ENCODE measurements around the gene RAP1A. TPM values are rescaled to one million over a fixed set of nuclear protein-coding genes. Genes with fewer than 3 reads are reported as not detected.

The RAP1A gene
- total and polyA plus RNA-seq, 2 experiments from 2014 or later = 37.6 to 40.0 TPM

DNA sequence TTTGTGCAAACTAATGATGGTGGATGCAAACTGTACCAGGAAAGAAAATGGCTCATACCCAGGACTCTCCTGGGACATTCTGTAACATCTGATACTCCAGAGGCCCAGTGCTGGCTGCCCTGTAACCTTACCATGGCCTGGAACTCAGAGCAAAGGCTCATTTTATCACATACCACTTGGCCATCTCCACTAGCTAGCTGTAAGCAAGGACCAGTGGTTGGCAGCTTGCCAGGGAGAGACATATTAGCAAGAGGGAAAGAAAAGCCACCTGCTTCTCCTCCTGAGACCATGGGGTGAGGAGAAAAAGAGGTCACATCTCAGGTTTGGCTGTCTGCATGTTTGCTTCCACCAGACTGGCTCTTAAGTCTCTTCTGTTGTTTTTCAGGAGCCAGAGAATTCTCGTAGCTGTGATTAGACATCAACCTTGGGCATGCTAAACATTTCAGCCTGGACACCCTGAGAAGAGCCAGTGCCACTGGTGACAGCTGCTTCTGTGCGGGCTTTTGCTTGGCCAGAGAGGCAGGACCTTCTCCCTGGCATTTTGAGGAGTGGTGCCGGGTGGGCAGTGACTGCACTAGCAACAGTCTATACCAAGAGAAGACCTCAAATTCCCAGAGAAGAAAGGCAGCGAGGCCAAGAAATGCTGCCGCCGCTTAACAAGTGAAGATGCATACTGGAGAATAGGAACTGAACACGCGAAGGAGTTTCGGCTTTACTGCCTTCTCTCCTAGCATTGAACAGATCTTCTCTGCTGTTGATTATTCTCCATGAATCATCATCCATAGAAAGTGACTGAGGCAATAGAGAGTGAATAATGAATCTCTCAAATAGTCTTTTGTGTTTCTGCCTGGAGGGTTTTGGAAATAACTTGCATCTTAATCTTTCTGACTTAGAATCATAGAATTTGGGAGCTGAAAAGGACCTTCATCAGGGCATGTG lies 126.4 kb downstream of the RAP1A start:
- H3K27ac ChIP-seq = peak overlapping the region; percentile 37; the same call in 1 of the 2 replicates
- H3K9me3 ChIP-seq (ENCODE audit: low read depth) = no peaks in the 10 kb centered on the region
- no peaks in the 10 kb centered on the region for H4K20me1 ChIP-seq (ENCODE audit: insufficient read depth)
- no peaks in the 10 kb centered on the region for H3K9me2 ChIP-seq (ENCODE audit: insufficient read depth)
- no peak overlapping the region for H2AFZ ChIP-seq
- H3K4me1 ChIP-seq (ENCODE audit: insufficient read depth) = peaks cover 27% of the 10 kb centered on the region
- peaks cover 22% of the 10 kb centered on the region for H3F3A ChIP-seq (ENCODE audit: insufficient read depth)
- peak; percentile 64 for DNase-seq
- WGBS, 2 experiments (ENCODE audit: low coverage in 1 of 2, low lambda C conversion rate in 2 of 2, missing lambda C conversion rate in 2 of 2) = 85 to 90% methylated on average over 9 of the region's 9 CpGs
- in situ Hi-C loops (cut with MboI) = no loop called here
- H3K27me3 ChIP-seq (replicated peaks; ENCODE audit: insufficient read depth) = no peaks in the 10 kb centered on the region
- no peaks in the 10 kb centered on the region for H3K36me3 ChIP-seq (ENCODE audit: low read depth)
- TF ChIP-seq EZH2 (IDR thresholded peaks at IDR 0.05; ENCODE audit: insufficient read depth, poor library complexity, severe bottlenecking) (no peak), EZH2phosphoT487 (IDR thresholded peaks at IDR 0.05; ENCODE audit: insufficient read depth, low read depth) (no peak)
- H3K9ac ChIP-seq = no peak overlapping the region
- H3K4me2 ChIP-seq (ENCODE audit: unreplicated experiment) = no peak overlapping the region
- H3K79me2 ChIP-seq (ENCODE audit: insufficient read depth) = no peaks in the 10 kb centered on the region
- no peak overlapping the region for H3K4me3 ChIP-seq

DNA sequence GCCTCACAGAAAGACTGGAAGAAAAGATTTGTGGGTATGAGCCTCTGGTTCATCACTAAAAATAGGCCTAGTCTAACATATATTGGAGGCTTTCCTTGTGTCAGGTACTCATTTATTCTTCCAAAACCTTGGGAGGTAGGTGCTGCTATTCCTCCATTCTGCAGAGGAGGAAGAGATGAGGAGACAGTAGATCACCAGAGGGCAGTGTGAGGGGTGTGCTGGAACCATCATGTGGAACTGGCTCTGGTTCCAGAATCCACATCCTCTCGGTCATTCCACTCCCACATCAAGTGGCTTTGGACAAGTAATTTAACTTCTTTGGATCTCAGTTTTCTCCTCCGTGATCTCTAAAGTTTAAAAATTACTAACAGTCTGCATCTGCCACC lies 127.0 kb downstream of the RAP1A start:
- no peaks in the 10 kb centered on the region for H3K36me3 ChIP-seq (ENCODE audit: low read depth)
- H3K4me2 ChIP-seq (ENCODE audit: unreplicated experiment) = no peak overlapping the region
- no peak overlapping the region for H3K4me3 ChIP-seq
- TF ChIP-seq EZH2phosphoT487 (IDR thresholded peaks at IDR 0.05; ENCODE audit: insufficient read depth, low read depth) = no peak
- TF ChIP-seq EZH2 (IDR thresholded peaks at IDR 0.05; ENCODE audit: insufficient read depth, poor library complexity, severe bottlenecking) = no peak
- H3K4me1 ChIP-seq (ENCODE audit: insufficient read depth) = peaks cover 27% of the 10 kb centered on the region
- no peaks in the 10 kb centered on the region for H3K9me3 ChIP-seq (ENCODE audit: low read depth)
- no peak overlapping the region for H3K9ac ChIP-seq
- DNase-seq = peak; percentile 15
- no peak overlapping the region for H2AFZ ChIP-seq
- H3F3A ChIP-seq (ENCODE audit: insufficient read depth) = peaks cover 22% of the 10 kb centered on the region
- H3K27me3 ChIP-seq (replicated peaks; ENCODE audit: insufficient read depth) = no peaks in the 10 kb centered on the region
- peak overlapping the region; percentile 37; the same call in 1 of the 2 replicates for H3K27ac ChIP-seq
- 63 to 65% methylated on average over 2 of the region's 2 CpGs for WGBS, 2 experiments (ENCODE audit: low coverage in 1 of 2, low lambda C conversion rate in 2 of 2, missing lambda C conversion rate in 2 of 2)
- no peaks in the 10 kb centered on the region for H3K79me2 ChIP-seq (ENCODE audit: insufficient read depth)
- in situ Hi-C loops (cut with MboI) = no loop called here
- no peaks in the 10 kb centered on the region for H3K9me2 ChIP-seq (ENCODE audit: insufficient read depth)
- H4K20me1 ChIP-seq (ENCODE audit: insufficient read depth) = no peaks in the 10 kb centered on the region

DNA sequence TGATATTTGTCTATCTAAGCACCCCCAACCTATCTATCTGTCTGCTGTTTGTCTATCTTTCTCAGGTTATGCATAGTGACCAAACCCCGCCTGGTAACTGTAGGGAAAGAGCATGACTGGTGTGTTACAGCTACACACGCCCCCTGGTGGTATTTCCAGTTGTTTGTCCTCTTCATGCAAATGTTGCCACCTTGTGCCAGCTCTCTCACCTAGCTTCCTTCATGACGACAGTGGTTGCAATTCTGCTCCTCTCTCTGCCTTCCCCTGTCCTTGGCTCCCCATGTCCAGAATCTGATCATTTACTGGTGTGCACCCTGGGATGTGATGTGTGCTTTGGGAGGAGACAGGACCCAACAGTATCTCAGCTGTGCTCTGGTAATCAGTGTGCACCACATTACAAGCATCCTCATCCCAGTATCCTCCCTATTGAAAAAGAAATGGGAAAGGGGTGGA lies 127.7 kb downstream of the RAP1A start:
- DNase-seq = peak; percentile 87
- H3K9me3 ChIP-seq (ENCODE audit: low read depth) = no peaks in the 10 kb centered on the region
- 6 to 8% methylated on average over 3 of the region's 3 CpGs for WGBS, 2 experiments (ENCODE audit: low coverage in 1 of 2, low lambda C conversion rate in 2 of 2, missing lambda C conversion rate in 2 of 2)
- H3K27ac ChIP-seq = no peak overlapping the region; the same call in 1 of the 2 replicates
- H2AFZ ChIP-seq = no peak overlapping the region
- no peaks in the 10 kb centered on the region for H4K20me1 ChIP-seq (ENCODE audit: insufficient read depth)
- in situ Hi-C loops (cut with MboI) = no loop called here
- no peaks in the 10 kb centered on the region for H3K36me3 ChIP-seq (ENCODE audit: low read depth)
- no peaks in the 10 kb centered on the region for H3K9me2 ChIP-seq (ENCODE audit: insufficient read depth)
- H3K27me3 ChIP-seq (replicated peaks; ENCODE audit: insufficient read depth) = no peaks in the 10 kb centered on the region
- peaks cover 22% of the 10 kb centered on the region for H3F3A ChIP-seq (ENCODE audit: insufficient read depth)
- peaks cover 27% of the 10 kb centered on the region for H3K4me1 ChIP-seq (ENCODE audit: insufficient read depth)
- TF ChIP-seq EZH2 (IDR thresholded peaks at IDR 0.05; ENCODE audit: insufficient read depth, poor library complexity, severe bottlenecking) (no peak), EZH2phosphoT487 (IDR thresholded peaks at IDR 0.05; ENCODE audit: insufficient read depth, low read depth) (no peak)
- no peak overlapping the region for H3K9ac ChIP-seq
- H3K79me2 ChIP-seq (ENCODE audit: insufficient read depth) = no peaks in the 10 kb centered on the region
- H3K4me3 ChIP-seq = no peak overlapping the region
- no peak overlapping the region for H3K4me2 ChIP-seq (ENCODE audit: unreplicated experiment)

DNA sequence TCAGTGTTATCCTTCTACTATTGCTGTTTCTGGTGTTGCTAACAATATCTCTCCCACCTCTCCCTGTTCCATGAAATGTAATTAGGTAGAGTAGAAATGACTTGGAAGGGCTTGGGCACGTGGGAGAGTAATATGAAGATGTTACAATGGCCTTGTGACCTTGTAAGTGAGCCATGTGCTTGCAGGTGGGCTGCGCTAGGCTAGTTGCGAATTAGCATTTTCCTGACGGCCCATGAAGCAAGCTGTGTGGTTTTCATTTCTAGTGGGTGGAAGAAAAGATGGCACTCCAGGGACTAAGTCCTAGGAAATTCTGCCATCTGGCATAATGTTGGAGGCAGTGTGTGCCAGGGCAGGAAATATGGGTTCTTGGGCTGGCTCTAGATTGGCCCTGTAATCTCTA lies 128.4 kb downstream of the RAP1A start:
- Histone ChIP-seq H3K36me3 (ENCODE audit: low read depth) (no peaks in the 10 kb centered on the region), H4K20me1 (ENCODE audit: insufficient read depth) (no peaks in the 10 kb centered on the region), H2AFZ (no peak overlapping the region), H3K4me3 (no peak overlapping the region), H3K27me3 (replicated peaks; ENCODE audit: insufficient read depth) (no peaks in the 10 kb centered on the region), H3K9ac (no peak overlapping the region), H3F3A (ENCODE audit: insufficient read depth) (peaks cover 22% of the 10 kb centered on the region), H3K27ac (no peak overlapping the region), H3K9me3 (ENCODE audit: low read depth) (no peaks in the 10 kb centered on the region), H3K9me2 (ENCODE audit: insufficient read depth) (no peaks in the 10 kb centered on the region), H3K79me2 (ENCODE audit: insufficient read depth) (no peaks in the 10 kb centered on the region), H3K4me1 (ENCODE audit: insufficient read depth) (peaks cover 27% of the 10 kb centered on the region), H3K4me2 (ENCODE audit: unreplicated experiment) (no peak overlapping the region)
- 77 to 79% methylated on average over 4 of the region's 4 CpGs for WGBS, 2 experiments (ENCODE audit: low coverage in 1 of 2, low lambda C conversion rate in 2 of 2, missing lambda C conversion rate in 2 of 2)
- no peak for DNase-seq
- TF ChIP-seq EZH2 (IDR thresholded peaks at IDR 0.05; ENCODE audit: insufficient read depth, poor library complexity, severe bottlenecking) (no peak), EZH2phosphoT487 (IDR thresholded peaks at IDR 0.05; ENCODE audit: insufficient read depth, low read depth) (no peak)
- in situ Hi-C loops (cut with MboI) = no loop called here

Measured in GM23248 (cell line).